K562 treated with DMSO at 1 percent for 24 hours (cell line): ENCODE data around the gene ADARB2. TPM values are rescaled to one million over a fixed set of nuclear protein-coding genes. Genes with fewer than 3 reads are reported as not detected.

Experiments used
- total RNA-seq: library from RNA; unstranded; fragments of 300-600 nt; gene quantifications from 2 replicates; pipeline ENCODE4 v1.2.3, GENCODE V29; 2022; ENCODE audit warnings: low read depth; ENCODE audit not compliant: insufficient read depth

The ADARB2 gene
- total RNA-seq = not detected in 2 replicates

DNA sequence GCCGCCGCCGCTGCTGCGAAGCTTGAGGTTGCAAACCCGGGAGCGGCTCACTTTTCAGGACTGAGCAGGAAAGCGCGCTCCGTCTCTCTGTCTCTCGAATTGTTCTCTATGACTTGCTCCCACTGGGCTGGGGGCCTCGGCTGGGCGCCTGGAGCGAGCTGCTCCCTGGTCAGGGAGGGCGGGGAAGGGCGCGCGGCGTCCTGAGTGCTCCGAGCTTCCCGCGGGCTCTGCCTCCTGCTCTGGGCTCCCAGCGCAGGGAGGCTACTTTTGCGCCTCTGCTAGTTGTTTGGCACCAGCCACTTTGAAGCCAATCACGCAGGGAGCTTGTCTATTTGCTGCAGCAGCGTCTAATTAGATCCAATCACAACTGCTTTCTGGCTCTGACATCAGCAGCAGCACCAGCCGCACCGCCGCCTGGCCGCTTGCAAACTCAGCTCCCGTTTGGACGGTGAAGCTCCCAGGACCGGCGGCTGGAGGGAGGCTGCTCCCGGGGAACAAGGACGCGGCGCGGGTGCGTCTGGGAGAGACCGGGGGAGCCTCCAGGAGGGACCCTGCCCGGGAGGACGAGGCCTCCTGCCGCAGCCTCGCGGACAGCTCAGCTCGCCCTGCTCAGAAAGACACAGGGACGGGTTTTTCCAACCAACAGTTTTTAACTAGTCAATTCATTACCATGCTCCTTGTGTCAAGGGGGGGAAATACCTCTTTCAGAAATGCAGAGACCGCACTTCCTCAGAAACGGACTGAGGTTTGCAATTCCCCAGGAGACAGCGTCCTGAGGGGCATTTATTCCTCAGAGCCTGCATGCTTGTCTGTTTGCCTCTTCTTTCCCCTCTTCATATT lies at the start of gene ADARB2:
Gene ADARB2 (minus strand): TSS at position 304 of the 840 bp plus-strand sequence.

